ENCODE data around the gene KLHL36. TPM values are rescaled to one million over a fixed set of nuclear protein-coding genes. Genes with fewer than 3 reads are reported as not detected.
A peak's percentile ranks its signal among the peaks of the same experiment; 100 is the strongest.

KLHL36 gene
- polyA plus RNA-seq, 3 donors from 2014 or later = 18.0 to 28.0 (median 20.7) TPM

DNA sequence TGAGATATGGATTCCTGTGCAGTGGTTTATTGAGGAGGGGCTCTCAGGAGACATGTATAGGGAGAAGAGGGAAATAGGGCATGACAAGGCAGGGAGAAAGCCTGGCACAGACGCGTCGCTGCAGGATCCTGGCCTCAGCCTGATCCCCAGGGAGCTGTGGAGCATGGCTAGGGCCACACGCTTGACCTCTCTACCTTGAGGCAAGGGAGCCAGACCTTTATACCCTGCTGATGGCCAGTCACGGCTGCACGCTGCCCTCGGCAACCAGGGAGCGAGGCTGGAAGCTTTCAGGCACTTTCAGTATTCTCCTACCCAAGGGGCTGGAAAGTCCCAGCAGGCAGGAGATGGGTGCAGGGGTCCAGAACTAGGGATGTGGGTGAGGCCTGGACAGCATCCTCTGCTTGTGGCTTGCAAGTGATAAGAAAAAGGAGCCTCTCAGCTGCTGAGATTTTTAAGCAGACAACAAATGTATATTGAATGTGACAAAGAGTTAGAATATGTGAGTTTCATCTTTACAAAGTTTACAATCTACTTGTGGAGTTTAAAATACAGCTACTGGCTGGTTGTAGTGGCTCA, 10.0 kb upstream of the KLHL36 start:
- Mint-ChIP-seq H3K9me3 (peaks cover 0 to 2% (median 0%) of the 10 kb centered on the region in 6 donors), H3K27me3 (ENCODE audit: low read depth in 3 of 3) (peaks cover 0 to 3% (median 2%) of the 10 kb centered on the region in 3 donors), H3K4me3 (no peak overlapping the region), H3K27ac (peak overlapping the region in 1 of 6 donors; percentile 19), H3K4me1 (peaks cover 11% of the 10 kb centered on the region in 2 donors), H3K36me3 (no peaks in the 10 kb centered on the region)
- DNase-seq = no peak

GRCh38 chr16:84640145-84640544, 8.2 kb upstream of the KLHL36 start:
- Mint-ChIP-seq H3K27me3 (ENCODE audit: low read depth in 3 of 3) (peaks cover 0 to 3% (median 2%) of the 10 kb centered on the region in 3 donors), H3K36me3 (no peaks in the 10 kb centered on the region), H3K9me3 (peaks cover 0 to 2% (median 0%) of the 10 kb centered on the region in 6 donors), H3K4me3 (no peak overlapping the region), H3K27ac (peak overlapping the region in 1 of 6 donors; percentile 28), H3K4me1 (peaks cover 11% of the 10 kb centered on the region in 2 donors)
- no peak for DNase-seq

GRCh38 chr16:84641643-84642358, 6.5 kb upstream of the KLHL36 start:
- Mint-ChIP-seq H3K4me1 (peaks cover 11 to 15% of the 10 kb centered on the region in 2 donors), H3K27me3 (ENCODE audit: low read depth in 3 of 3) (peaks cover 1 to 4% (median 3%) of the 10 kb centered on the region in 3 donors), H3K4me3 (peak overlapping the region in 3 of 5 donors; percentile 54 to 72 (median 69)), H3K9me3 (peaks cover 0 to 2% (median 0%) of the 10 kb centered on the region in 6 donors), H3K36me3 (no peaks in the 10 kb centered on the region), H3K27ac (peak overlapping the region in 3 of 6 donors; percentile 23 to 83 (median 83))
- no peak for DNase-seq

- Mint-ChIP-seq H3K27me3 (ENCODE audit: low read depth in 3 of 3) (peaks cover 4 to 7% (median 4%) of the 10 kb centered on the region in 3 donors), H3K4me1 (peaks cover 18 to 20% of the 10 kb centered on the region in 2 donors), H3K27ac (no peak overlapping the region), H3K9me3 (peaks cover 0 to 2% (median 0%) of the 10 kb centered on the region in 6 donors), H3K36me3 (no peaks in the 10 kb centered on the region), H3K4me3 (no peak overlapping the region)
- no peak for DNase-seq
These were observed 5.1 kb upstream of the KLHL36 start for GRCh38 chr16:84643180-84643583.

GRCh38 chr16:84643674-84644073, 4.6 kb upstream of the KLHL36 start:
- H3K27ac Mint-ChIP-seq = no peak overlapping the region
- no peaks in the 10 kb centered on the region for H3K36me3 Mint-ChIP-seq
- peaks cover 18 to 20% of the 10 kb centered on the region in 2 donors for H3K4me1 Mint-ChIP-seq
- peak overlapping the region in 1 of 5 donors; percentile 20 for H3K4me3 Mint-ChIP-seq
- peaks cover 3 to 7% (median 4%) of the 10 kb centered on the region in 3 donors for H3K27me3 Mint-ChIP-seq (ENCODE audit: low read depth in 3 of 3)
- DNase-seq = no peak
- H3K9me3 Mint-ChIP-seq = peaks cover 0 to 2% (median 0%) of the 10 kb centered on the region in 6 donors

- H3K27ac Mint-ChIP-seq = peak overlapping the region; percentile 51 to 87 (median 77)
- DNase-seq = peak; percentile 44 to 46 (median 46)
- peak overlapping the region; percentile 80 to 87 (median 82) for H3K4me3 Mint-ChIP-seq
- H3K4me1 Mint-ChIP-seq = peaks cover 35 to 51% of the 10 kb centered on the region in 2 donors
- peaks cover 0 to 8% (median 5%) of the 10 kb centered on the region in 3 donors for H3K36me3 Mint-ChIP-seq
- no peaks in the 10 kb centered on the region for H3K9me3 Mint-ChIP-seq
- H3K27me3 Mint-ChIP-seq (ENCODE audit: low read depth in 3 of 3) = peaks cover 3 to 10% (median 7%) of the 10 kb centered on the region in 3 donors
These were observed 542 bp downstream of the KLHL36 start for GRCh38 chr16:84648595-84649510.

DNA sequence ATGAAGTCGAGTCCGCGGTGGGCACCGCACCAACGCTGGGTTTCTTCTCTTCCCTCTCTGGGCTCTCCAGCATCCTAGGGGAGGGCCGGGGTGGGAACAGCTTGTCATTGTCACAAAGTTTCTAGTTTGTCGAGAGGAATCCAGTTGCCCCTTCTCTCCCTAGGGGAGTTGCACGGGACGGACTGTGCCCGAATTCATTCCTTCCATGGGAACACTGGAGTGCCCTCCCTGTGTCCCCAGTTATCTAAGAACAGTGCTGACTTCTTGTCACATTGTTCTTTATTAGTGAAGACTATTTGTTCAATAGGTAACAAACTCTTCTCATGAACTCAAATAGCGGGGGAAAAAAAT, 1.2 kb downstream of the KLHL36 start:
- peaks cover 35 to 51% of the 10 kb centered on the region in 2 donors for H3K4me1 Mint-ChIP-seq
- no peak for DNase-seq
- peaks cover 3 to 9% (median 7%) of the 10 kb centered on the region in 3 donors for H3K27me3 Mint-ChIP-seq (ENCODE audit: low read depth in 3 of 3)
- peak overlapping the region; percentile 51 to 87 (median 77) for H3K27ac Mint-ChIP-seq
- peak overlapping the region; percentile 80 to 87 (median 82) for H3K4me3 Mint-ChIP-seq
- H3K9me3 Mint-ChIP-seq = no peaks in the 10 kb centered on the region
- H3K36me3 Mint-ChIP-seq = peaks cover 0 to 8% (median 7%) of the 10 kb centered on the region in 3 donors

DNA sequence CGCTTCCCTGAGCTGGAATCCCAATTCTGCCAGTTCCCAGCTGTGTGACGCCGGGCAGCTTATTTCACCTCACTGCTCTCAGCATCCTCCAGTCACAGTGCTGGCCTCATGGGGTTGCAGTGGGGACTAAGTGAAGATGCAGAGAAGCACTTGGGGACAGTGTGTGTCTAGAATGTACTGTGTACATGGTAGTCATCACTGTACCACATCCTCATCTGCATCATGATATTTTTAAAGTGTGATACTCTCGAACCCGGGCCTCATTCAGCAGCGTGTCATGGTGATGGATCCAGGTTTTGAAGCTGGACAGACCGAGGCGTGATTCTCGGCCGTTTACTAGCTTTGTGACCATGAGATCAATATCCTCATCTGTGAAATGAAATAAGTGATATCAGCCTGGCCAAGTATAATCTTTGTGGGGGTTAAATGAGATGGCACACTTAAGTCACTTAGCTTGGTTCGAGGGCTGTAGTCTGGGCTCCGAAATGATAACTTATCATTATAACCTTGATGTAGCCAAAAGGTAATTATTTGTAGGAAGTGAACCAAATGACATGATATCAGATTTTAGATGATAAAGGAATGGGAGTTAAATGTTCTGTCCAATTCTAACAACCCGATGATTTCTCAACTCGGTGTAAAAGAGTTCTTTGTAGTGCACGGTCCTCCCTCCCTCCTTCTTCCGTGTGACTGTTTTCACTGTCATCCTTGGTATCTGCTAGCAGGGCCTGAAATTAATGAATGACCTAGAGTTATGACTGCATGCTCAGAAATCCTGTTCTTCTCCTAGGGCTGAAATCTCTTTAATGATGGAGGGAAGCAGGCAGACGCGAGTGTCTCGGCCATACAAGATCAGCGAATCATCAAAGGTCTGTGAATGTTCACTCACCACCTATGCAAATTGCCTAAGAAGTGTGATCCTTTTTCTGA, 2.0 kb downstream of the KLHL36 start:
- Mint-ChIP-seq H3K36me3 (peaks cover 0 to 15% (median 11%) of the 10 kb centered on the region in 3 donors), H3K27ac (peak overlapping the region; percentile 28 to 82 (median 50)), H3K27me3 (ENCODE audit: low read depth in 3 of 3) (peaks cover 3 to 9% (median 7%) of the 10 kb centered on the region in 3 donors), H3K4me3 (peak overlapping the region; percentile 25 to 73 (median 70)), H3K9me3 (no peaks in the 10 kb centered on the region), H3K4me1 (peaks cover 37 to 57% of the 10 kb centered on the region in 2 donors)
- DNase-seq = no peak

- peak overlapping the region in 1 of 6 donors; percentile 60 for H3K27ac Mint-ChIP-seq
- no peak overlapping the region for H3K4me3 Mint-ChIP-seq
- H3K36me3 Mint-ChIP-seq = peaks cover 0 to 15% (median 11%) of the 10 kb centered on the region in 3 donors
- H3K9me3 Mint-ChIP-seq = no peaks in the 10 kb centered on the region
- H3K27me3 Mint-ChIP-seq (ENCODE audit: low read depth in 3 of 3) = peaks cover 3 to 6% (median 4%) of the 10 kb centered on the region in 3 donors
- peaks cover 32 to 55% of the 10 kb centered on the region in 2 donors for H3K4me1 Mint-ChIP-seq
- DNase-seq = peak in 1 of 3 donors; percentile 17
These were observed 4.3 kb downstream of the KLHL36 start for GRCh38 chr16:84652566-84652965.

DNA sequence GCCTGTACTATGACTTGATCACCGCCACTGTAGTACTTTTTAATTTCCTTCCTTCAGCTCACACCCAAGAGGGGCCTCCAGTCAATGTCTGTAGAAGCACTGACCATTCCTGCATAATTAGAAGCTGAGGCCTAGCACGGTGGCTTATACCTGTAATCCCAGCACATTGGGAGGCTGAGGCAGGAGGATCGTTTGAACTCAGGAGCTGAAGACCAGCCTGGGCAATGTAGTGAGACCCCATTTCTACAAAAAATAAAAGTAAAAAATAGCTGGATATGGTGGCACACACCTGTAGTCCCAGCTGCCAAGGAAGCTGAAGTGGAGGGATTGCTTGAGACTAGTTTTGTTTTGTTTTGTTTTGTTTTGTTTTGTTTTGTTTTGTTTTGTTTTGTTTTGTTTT, 5.9 kb downstream of the KLHL36 start:
- Mint-ChIP-seq H3K27me3 (ENCODE audit: low read depth in 3 of 3) (peaks cover 0 to 6% (median 2%) of the 10 kb centered on the region in 3 donors), H3K4me1 (peaks cover 31 to 47% of the 10 kb centered on the region in 2 donors), H3K9me3 (no peaks in the 10 kb centered on the region), H3K27ac (no peak overlapping the region), H3K4me3 (no peak overlapping the region), H3K36me3 (peaks cover 3 to 28% (median 11%) of the 10 kb centered on the region in 3 donors)
- DNase-seq = no peak

DNA sequence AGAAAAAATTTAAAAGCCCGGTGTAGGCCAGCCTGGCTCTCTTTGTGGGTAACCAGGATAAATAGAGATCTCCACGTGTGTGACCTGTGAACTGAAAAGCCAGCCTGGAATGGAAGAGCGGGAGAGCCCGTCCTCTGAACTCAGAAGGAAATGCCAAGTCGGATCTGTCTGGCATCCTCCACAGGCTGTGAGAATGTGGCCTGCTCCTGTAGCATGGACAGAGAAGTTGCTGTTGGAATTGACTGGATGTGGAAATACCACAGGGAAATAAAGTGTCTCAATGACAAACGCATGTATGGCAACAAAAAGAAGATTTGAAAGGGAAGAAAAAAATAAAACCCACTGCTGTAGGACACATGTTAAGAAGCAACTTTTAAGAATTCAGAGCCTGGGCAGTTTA, 6.7 kb downstream of the KLHL36 start:
- peaks cover 0 to 4% (median 2%) of the 10 kb centered on the region in 3 donors for H3K27me3 Mint-ChIP-seq (ENCODE audit: low read depth in 3 of 3)
- no peaks in the 10 kb centered on the region for H3K9me3 Mint-ChIP-seq
- no peak for DNase-seq
- H3K27ac Mint-ChIP-seq = peak overlapping the region in 3 of 6 donors; percentile 22 to 46 (median 35)
- H3K4me3 Mint-ChIP-seq = no peak overlapping the region
- H3K4me1 Mint-ChIP-seq = peaks cover 27 to 39% of the 10 kb centered on the region in 2 donors
- peaks cover 3 to 32% (median 11%) of the 10 kb centered on the region in 3 donors for H3K36me3 Mint-ChIP-seq

DNA sequence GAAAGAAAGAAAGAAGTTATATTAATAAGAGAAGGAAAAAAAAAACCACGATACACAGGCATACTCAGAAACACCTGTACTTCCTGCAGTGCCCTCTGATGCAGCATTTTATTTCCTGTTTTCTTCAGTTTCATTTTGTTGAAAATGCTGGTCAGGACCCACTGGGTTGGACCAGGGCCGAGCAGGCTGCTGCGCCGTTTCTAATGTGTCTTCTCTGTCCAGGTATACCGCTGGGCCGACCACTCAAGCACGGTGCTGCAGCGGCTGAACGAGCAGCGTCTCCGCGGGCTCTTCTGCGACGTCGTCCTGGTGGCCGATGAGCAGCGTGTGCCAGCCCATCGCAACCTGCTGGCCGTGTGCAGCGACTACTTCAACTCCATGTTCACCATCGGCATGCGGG, 8.3 kb downstream of the KLHL36 start:
- peaks cover 3 to 38% (median 7%) of the 10 kb centered on the region in 3 donors for H3K36me3 Mint-ChIP-seq
- no peak for DNase-seq
- H3K27ac Mint-ChIP-seq = peak overlapping the region in 1 of 6 donors; percentile 4
- peaks cover 17 to 23% of the 10 kb centered on the region in 2 donors for H3K4me1 Mint-ChIP-seq
- H3K4me3 Mint-ChIP-seq = no peak overlapping the region
- H3K27me3 Mint-ChIP-seq (ENCODE audit: low read depth in 3 of 3) = peaks cover 0 to 2% (median 1%) of the 10 kb centered on the region in 3 donors
- H3K9me3 Mint-ChIP-seq = no peaks in the 10 kb centered on the region
